Activated CD8-positive, alpha-beta memory T cell treated with anti-CD3 and anti-CD28 coated beads, Interleukin-2, amount 50 U/mL, for 4 hours (primary cell): ENCODE results near the gene PHF23.
"Not testable (repeated sequence)": the region's sequence is repeated elsewhere in the genome, so short reads cannot be mapped to it uniquely, and the experiment has no call there.

ENCODE experiments used
- DNase-seq: peaks from one replicate; pipeline ENCODE4 v3.0.0-alpha.2; 2020

Gene PHF23

DNA sequence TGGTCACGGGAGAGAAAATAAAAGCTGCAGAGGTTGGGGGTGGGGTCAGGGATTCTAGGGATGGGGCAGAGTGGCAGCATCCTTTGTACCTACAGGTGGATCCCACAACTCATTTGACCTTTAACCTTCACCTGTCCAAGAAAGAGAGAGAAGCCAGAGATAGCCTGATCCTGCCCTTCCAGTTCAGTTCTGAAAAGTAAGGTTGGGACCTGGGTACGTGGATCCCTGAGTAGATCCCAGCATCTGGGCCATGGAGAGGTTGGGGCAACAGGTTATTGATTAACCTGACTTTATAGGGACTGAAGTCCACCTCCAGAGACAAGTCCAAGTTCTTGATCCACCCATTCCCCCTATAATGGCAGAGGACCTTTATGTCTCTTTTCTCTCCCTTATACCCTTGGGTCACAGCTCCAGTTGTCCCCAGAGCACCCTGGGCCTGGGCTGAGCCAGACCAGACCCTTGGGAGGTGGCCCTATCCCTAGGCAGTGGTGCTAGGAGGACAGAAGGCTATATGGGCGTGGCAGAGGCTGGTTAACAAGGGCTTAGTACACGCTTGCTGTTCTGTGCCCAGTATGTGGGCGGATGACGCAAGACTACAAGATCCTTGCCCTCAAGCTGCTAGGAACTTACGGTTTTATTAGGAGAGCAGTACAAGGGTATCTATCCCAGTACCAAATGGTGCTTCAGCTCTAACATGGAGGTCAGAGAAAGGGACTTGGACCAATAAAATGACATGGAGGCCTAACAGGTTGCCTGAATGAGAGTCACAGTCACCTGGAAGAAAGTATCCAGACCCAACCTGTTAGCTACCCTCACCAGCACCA lies 19.7 kb upstream of the PHF23 start:
- no peak for DNase-seq

DNA sequence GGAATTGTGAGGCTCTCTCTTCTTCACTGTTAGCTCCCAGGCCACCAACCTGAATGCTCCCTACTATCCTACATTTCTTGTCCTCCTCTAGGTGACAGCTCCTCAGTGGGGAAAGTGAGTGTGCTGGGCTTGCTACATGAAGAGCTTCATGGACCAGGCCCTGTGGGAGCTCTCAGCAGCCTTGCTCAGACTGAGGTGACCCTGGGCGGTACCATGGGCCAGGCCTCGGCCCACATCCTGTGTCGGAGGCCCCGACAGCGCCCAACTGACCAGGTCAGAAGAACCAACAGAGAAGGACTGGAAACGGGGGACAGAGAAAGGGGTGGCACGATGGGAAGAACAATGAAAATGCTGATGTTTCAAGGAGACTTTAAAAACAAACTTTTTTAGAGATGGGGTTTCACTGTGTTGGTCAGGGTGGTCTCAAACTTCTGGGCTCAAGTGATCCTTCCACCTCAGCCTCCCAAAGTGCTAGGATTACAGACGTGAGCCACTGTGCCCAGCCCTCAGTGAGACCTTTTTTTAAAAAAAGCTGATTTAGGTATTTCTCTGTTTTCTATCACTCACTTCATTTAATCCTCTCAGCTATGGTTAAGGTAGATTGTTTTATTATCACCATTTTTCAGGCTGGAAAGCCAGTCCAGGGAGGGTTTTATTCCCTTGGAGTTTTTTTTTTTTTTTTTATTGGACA lies 17.7 kb upstream of the PHF23 start:
- no peak for DNase-seq

DNA sequence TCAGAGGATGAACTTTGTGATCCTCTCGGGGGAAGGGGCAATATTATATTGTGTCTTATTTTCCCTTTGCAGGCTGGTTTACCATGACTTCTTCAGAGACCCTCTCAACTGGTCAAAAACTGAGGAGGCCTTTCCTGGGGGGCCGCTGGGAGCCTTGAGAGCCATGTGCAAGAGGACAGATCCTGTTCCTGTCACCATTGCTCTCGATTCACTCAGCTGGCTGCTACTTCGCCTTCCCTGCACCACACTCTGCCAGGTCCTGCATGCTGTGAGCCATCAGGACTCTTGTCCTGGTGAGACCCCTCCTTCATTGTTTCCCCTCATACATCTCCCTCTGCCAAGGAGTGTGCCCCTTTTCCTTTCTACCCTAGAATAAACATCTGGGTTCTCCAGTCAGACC lies 15.3 kb upstream of the PHF23 start:
- no peak for DNase-seq

GRCh38 chr17:7253082-7253481 lies 13.8 kb upstream of the PHF23 start:
- no peak for DNase-seq

- DNase-seq, result peak; percentile 86
Observed at GRCh38 chr17:7252176-7253043, 13.2 kb upstream of the PHF23 start, which contains the start of gene ELP5. ELP5 (plus strand) TSS chr17:7252215; CDS start chr17:7252551, 336 bp downstream.

DNA sequence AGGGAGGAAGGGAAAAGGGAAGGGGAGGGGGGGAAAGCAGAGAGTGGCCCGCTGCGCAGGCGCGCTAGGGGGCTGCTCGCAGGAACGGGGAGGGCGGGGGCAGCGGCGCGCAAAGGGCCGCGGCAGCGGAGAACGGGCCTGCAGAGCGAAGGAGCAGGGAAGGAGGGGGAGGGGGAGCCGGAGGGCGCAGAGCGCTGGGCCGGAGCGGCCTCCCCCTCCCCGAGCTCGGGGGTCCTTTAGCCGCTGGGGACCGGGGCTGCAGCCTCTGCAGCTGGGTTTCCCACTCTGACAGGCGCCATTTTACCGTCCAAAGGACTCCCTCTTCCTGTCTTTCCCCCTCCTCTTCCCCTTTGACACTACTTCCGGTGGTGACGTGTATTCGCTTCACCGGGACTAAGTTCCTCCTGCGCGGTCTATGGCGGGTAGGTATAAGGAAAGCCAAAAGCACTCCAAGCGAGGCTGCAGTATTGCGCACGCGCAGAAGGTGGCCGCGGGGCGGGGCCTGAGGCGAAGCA lies 12.5 kb upstream of the PHF23 start, which contains the start of gene CTDNEP1:
CTDNEP1 (minus strand) TSS at position 74 of the 515 bp plus-strand sequence. CDS start 438 bp downstream, outside the sequence.
- peak; percentile 98 for DNase-seq

DNA sequence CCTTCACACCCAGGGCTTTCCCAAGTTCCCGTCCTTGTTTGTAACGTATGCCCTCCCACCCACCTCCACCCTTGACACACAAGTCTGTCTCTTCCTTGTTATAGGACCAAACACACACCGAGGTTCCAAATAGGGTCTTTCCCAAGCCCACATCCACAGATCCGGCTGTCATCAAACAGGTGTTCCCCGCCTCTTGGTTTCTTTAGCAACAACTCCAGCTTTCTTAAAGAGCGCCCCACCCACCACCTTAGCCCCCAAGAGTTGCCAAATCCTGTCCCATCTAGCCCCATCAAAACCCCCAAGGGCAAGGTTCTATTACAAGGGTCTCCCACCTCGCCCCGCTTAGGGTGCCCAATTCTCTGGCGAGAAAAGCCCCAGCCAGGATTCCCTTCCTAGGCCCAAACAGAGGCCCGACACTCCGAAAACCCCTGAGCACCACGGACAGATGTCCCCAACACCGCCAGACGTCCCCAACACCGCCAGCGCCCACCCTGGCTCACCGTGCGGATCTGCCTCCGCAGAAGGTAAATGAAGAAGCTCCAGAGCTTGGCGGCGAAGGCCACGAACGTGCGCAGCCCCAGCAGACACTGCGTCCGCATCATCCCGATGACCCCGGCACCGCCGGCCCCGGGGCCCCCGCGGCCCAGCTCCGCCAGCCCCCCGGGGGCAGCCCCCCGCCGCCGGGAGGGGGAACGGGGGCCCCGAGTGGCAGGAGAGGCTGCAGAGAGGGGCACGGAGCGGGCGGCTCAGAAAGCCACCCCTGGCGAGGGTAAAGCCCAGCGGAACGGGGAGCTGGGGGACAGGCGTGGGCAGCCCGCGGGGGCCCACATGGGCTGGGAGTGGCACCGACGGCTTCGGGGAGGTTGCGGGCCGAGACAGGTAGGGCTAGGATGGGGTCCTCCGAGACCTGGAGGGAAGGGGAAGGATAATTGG lies 11.7 kb upstream of the PHF23 start:
- DNase-seq, result peak; percentile 35

DNA sequence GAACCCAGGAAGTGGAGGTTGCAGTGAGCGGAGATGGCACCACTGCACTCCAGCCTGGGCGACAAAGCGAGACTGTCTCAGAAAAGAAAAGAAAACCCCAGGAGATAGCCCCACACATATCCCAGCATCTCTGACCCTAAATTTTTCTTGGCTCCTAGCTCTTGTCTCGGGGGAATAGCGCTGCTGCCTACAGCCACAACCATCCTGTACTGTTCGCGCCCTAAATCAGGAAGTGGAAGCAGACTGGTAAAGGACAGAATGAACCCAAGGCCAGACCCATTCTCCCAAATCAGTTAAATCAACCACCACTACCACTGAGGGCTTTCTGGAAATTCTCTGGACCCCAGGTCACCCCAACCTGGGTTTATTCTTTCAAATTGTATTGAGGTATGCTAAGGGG lies 10.6 kb upstream of the PHF23 start:
- no peak for DNase-seq

GRCh38 chr17:7249214-7249613 lies 10.0 kb upstream of the PHF23 start:
- DNase-seq, result no peak

DNA sequence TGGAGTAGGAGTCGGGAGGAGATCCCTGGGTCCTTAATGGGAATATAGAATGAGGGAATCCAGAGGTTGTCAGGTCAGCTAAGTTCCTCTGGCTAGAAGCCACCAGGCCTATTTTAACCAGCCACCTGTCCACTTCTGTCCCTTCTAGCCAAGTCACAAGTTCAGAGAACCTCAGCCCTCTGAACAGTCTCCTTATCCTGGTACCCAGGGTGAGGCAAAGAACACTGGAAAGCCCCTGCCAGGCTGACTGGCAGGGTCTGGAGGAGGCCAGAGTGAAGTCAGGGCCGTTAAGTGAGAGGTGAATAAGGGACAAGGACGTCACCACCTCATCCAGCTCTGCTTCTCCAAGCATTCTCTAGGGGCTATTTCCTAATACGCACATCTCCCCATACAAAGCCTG lies 9.5 kb upstream of the PHF23 start:
- DNase-seq, result no peak

DNA sequence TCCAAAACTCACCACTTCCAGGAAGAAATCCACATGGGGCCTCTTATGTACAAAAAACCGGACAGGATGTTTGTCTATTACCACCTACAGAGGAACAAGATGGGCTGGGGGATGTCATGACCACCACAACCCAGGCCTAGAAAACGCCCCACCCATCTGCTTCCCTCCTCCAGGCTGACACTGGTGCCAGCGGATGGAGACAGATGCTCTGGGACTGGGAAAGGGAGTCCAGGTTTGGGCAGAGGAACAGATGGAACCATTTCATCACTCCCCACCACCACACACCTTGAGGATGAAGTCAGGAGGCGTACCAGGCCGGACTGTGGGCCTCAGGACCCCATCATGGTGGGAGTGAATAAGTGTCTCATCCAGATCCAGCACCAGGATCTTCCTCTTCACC lies 7.5 kb upstream of the PHF23 start:
- no peak for DNase-seq

DNA sequence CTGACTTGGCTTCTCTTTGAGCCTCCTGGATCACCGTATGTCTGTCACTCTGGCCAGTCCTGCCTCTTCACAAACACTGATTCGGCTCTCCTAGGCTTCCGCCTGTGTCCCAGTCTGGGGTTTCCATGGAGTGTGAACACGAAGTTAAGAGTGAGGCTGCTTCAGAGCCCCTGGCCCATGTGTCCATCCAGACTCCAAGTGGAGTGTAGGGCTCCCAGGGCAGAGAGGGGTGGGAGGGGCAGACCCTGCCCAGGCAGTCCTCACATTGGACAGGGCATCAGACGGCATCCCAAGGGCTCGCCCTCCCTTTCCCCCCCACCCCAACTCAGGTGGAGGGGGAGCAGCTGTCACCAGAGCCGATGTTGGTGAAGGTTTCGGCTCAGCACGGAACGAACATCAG lies 4.6 kb upstream of the PHF23 start:
- DNase-seq, result not testable (repeated sequence)

GRCh38 chr17:7243453-7243729 lies 4.1 kb upstream of the PHF23 start:
- DNase-seq, result no peak

GRCh38 chr17:7242717-7243452 lies 3.6 kb upstream of the PHF23 start:
- peak; percentile 91 for DNase-seq

- DNase-seq, result peak; percentile 92
Observed at GRCh38 chr17:7241783-7242716, 2.8 kb upstream of the PHF23 start, which contains the start of gene GABARAP. GABARAP (minus strand) TSS chr17:7242449; CDS start chr17:7242330, 119 bp downstream.

DNA sequence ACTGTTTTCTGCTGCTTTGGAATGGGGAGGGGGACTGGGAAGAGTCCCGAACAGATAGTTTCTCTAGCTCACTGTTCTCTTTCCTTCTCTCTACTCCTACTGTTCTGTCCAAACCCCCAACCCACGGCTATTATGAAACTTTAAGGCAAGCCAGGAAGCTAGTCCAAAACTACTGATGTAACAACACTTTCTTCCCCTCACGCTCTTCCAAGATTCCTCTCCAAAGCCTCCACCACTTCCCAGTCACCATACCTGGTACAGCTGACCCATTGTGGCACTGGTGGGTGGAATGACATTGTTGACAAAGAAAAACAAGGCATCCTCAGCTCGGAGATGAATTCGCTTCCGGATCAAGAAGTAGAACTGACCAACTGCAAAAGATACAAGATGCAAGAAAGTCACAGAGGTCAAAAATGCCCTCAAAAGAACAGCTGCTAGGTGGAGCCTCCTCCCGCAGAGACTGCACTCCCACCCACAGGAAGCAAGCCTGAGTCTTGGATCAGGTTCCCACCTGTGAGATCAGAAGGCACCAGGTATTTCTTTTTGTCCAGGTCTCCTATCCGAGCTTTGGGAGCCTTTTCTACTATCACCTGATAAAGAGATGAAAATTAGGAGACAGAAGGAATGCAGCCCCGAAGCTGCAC lies 2.0 kb upstream of the PHF23 start:
- no peak for DNase-seq

DNA sequence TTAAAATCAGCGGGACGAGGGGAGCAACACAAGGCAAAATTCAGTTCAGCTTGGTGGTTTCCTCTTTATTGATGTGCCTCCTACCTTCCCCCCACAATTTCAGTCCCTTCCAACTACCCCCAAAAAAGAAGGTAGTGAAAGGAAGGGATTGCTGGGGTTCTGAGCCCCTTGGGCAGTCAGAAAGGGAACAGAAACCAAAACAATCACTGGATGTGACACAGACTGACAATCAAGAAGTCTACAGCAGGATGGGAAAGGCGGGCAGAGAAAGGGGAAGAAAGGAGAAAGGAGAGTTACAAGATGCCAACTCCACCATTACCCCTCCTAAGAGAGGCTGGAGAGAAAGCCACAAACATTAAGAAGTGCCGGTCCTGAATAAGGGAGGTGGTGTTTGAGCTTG lies 1.1 kb upstream of the PHF23 start:
- DNase-seq, result no peak

DNA sequence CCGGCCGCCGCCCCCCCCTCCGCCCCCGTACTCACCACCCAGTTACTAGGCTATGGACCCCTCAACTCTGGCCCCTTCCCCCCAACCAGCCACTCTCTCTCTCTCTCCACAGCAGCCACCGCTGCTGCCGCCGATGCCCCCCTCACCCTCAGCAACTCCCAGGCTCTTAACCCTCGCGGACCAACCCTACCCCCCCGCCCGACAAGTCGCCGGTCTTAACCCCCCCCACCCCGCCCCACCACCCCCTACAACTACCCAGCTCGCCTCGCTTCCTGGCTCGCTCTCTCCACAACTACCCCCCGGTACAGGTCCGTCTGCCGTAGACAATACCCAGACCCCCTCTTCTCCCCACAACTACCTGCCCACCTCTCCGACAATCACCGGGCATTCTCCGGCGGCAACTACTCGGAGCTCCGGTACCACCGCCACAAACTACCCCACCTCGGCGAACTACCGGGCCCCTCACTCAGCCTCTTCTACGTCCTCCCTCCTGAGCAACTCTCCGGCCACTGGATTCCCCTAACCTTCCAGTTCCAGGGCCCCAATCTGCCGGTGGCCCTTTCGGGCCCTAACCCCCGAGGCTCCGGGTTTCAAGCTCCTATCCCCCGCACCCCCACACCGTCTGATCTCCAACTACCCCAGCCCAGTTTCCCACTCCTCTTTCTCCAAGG lies 702 bp downstream of the PHF23 start:
- DNase-seq, result no peak
